H1 (cell line): ENCODE measurements around the gene ST13.

ENCODE experiments used
- BRCA1 ChIP-seq: IDR thresholded peaks from 2 replicates; pipeline ENCODE4 v1.6.1; 2012; ENCODE audit warnings: low read depth, low read length, improper control_type of control experiment
- CREB1 ChIP-seq: IDR thresholded peaks from 2 replicates; pipeline ENCODE4 v1.6.1; 2012; ENCODE audit warnings: inconsistent platforms
- CTCF ChIP-seq, 3 experiments: IDR thresholded peaks; 1 replicate in 2 of 3; 2 replicates in 1 of 3; pipeline versions ENCODE4 v1.5.1 to v1.6.1; 2011; ENCODE audit warnings: low read length in 3 of 3, mild to moderate bottlenecking in 3 of 3, inconsistent platforms in 2 of 3, low read depth in 1 of 3, moderate library complexity in 1 of 3; ENCODE audit not compliant: insufficient read depth in 1 of 3; ENCODE audit errors: control extremely low read depth in 1 of 3
- EZH2 ChIP-seq: fragments of 200-600 bp; sonication (generic); IDR thresholded peaks from 2 replicates; pipeline ENCODE4 v1.7.1; 2012; ENCODE audit warnings: low read depth, mild to moderate bottlenecking, moderate library complexity, low read length, inconsistent platforms; ENCODE audit not compliant: severe bottlenecking
- FOSL1 ChIP-seq: IDR thresholded peaks from 2 replicates; pipeline ENCODE4 v1.6.1; 2011; ENCODE audit warnings: mild to moderate bottlenecking, low read depth, low read length, moderate library complexity; ENCODE audit not compliant: insufficient read depth
- JUND ChIP-seq: IDR thresholded peaks from 2 replicates; pipeline ENCODE4 v1.6.1; 2011; ENCODE audit warnings: mild to moderate bottlenecking, improper control_type of control experiment, low read length
- KDM1A ChIP-seq: fragments of 200-600, 300-600 bp; sonication (generic); IDR thresholded peaks from 2 replicates; pipeline ENCODE4 v1.7.1; 2016; ENCODE audit warnings: mild to moderate bottlenecking, low read length, borderline replicate concordance
- MAFK ChIP-seq: IDR thresholded peaks from 2 replicates; pipeline ENCODE4 v1.6.1; 2012; ENCODE audit warnings: low read depth, mild to moderate bottlenecking, improper control_type of control experiment, low read length
- MAX ChIP-seq: IDR thresholded peaks from 2 replicates; pipeline ENCODE4 v1.6.1; 2012; ENCODE audit warnings: inconsistent platforms
- NANOG ChIP-seq: IDR thresholded peaks from 2 replicates; pipeline ENCODE4 v1.6.1; 2011; ENCODE audit warnings: low read length, low read depth, mild to moderate bottlenecking, inconsistent platforms; ENCODE audit not compliant: insufficient read depth, poor library complexity, severe bottlenecking
- POLR2AphosphoS5 ChIP-seq: IDR thresholded peaks from 2 replicates; pipeline ENCODE4 v1.6.1; 2011; ENCODE audit warnings: low read depth, low read length
- POU5F1 ChIP-seq: IDR thresholded peaks from 2 replicates; pipeline ENCODE4 v1.6.1; 2011; ENCODE audit warnings: low read depth, mild to moderate bottlenecking, low read length, moderate library complexity
- SIN3A ChIP-seq, 2 experiments: IDR thresholded peaks in 1 of 2; conservative IDR thresholded peaks in 1 of 2; 2 replicates each; pipeline ENCODE4 v1.6.1; 2011 to 2012; ENCODE audit warnings: low read length in 2 of 2, improper control_type of control experiment in 1 of 2, low read depth in 1 of 2, mild to moderate bottlenecking in 1 of 2

- TF ChIP-seq EZH2 (no peak), SIN3A (conservative IDR thresholded peaks at IDR 0.05 in 1 of 2, IDR thresholded peaks at IDR 0.05 in 1 of 2; ENCODE audit: low read depth in 1 of 2, low read length in 2 of 2) (no peak), POU5F1 (no peak), CTCF (IDR thresholded peaks at IDR 0.05; ENCODE audit: control extremely low read depth in 1 of 3, insufficient read depth in 1 of 3, low read depth in 1 of 3, low read length in 3 of 3) (no peak), POLR2AphosphoS5 (no peak), FOSL1 (no peak), NANOG (no peak), CREB1 (no peak), KDM1A (no peak), MAX (no peak), JUND (no peak), BRCA1 (no peak), MAFK (no peak)
Measured at GRCh38 chr22:40813912-40814315, 42.5 kb downstream of the ST13 start.
